ENCODE measurements around the gene ARL8B.

ARL8B gene

DNA sequence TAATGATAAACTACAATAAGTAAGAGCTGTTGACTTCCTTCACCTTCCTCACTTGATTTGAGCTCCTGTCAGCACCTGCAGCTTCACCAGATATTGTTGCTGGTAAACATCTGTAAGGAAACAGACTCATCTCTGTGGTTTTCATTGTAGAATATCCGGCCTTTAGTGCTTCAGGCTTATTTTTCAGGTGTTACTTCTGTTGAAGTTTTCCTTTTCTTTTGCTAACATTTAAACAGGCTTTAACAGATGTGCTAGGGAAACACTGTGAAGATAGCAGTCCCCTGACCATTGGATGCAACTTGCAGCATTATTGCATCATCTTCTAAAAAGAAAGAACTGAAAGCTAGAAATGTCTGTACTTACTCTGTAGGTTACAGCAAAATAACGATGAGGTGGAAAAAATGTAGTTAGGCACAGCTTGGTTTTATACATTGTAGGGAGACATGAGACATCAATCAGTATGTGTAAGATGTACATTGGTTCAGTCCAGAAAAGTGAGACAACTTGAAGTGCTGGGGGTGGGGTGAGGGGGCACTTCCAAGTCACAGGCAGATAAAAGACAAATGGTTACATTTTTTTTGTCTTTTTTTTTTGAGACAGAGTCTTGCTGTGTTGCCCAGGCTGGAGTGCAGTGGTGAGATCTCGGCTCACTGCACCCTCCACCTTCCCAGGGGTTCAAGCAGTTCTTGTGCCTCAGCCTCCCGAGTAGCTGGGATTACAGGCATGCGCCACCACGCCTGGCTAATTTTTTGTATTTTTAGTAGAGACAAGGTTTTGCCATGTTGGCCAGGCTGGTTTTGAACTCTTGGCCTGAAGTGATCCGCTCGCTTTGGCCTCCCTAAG is 75.6 kb downstream of the ARL8B start:
- Histone ChIP-seq H3K4me3 (no peak overlapping the region), H3K36me3 (ENCODE audit: insufficient read depth, low read length) (peaks cover 8% of the 10 kb centered on the region; the same call in 1 of the 2 replicates), H3K27ac (peak overlapping the region; percentile 81), H3K9ac (ENCODE audit: insufficient read length) (peak overlapping the region; percentile 46), H3K9me3 (ENCODE audit: low read depth, low read length) (no peaks in the 10 kb centered on the region)
- no peak for TF ChIP-seq EZH2 (IDR thresholded peaks at IDR 0.05)
- TF ChIP-seq POLR2AphosphoS5 (IDR thresholded peaks at IDR 0.05; ENCODE audit: borderline replicate concordance, low read depth, low read length), result no peak
- no peak for TF ChIP-seq FOXP2 (optimal IDR thresholded peaks at IDR 0.05; ENCODE audit: control extremely low read depth, extremely low read length, insufficient read depth)
- DNase-seq (ENCODE audit: low read depth, low spot score), result no peak

DNA sequence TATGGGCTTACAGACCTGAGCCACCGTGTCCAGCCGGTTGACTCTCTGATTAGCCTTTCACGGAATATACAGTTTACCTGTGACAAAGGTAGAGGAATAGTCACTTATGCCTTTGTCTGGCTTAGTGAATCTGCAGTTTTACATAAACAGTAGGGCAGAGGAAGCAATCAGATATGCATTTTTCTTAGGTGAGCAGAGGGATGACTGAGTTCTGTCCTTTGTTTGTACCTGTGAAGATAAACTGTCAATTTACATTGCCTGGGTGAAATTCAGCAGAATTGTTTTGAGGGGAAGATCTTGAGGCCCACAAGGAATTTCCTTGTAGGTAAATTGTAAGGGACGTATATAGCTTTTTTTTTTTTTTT is 76.2 kb downstream of the ARL8B start:
- Histone ChIP-seq H3K27ac (no peak overlapping the region; the same call in 1 of the 2 replicates), H3K4me3 (no peak overlapping the region), H3K36me3 (ENCODE audit: insufficient read depth, low read length) (peaks cover 14% of the 10 kb centered on the region; the same call in 1 of the 2 replicates)

DNA sequence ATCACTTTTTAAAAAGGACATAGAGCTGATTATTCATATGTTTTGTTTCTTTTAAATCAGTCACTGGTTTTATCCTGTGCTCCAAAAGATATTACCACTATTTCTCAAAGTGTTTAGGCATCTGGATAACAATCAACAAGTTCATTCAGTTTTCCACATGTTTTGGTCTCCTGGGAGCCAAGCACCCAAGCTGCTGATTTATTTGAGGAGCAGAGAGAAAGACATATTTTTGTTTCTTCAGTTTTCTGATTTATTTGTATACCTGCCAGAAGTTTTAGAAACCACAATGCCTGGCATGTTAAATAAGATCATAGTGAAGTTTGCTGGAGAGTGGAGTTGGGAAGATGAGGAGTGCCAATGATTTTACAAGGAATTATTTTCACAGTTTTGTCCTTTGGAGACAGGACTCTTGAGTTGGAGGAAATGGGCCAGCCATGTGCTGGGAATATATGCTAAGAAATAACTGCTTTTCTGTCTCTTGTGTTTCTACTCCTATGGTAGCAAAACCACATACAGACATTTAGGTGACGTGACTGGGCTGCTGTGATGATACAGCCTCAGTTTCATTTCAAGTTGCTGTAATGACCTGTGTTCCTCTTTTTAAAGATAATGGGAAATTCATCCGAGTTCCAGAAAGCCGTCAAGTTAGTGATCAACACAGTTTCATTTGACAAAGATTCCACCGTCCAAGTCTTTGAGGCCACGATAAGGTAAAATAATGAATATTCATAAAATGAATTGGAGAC is 77.1 kb downstream of the ARL8B start:
- no peak overlapping the region for H3K27ac ChIP-seq

More for the DNA sequence above, 76.2 kb downstream of the ARL8B start:
- no peak for DNase-seq (ENCODE audit: low read depth, low spot score)
- Histone ChIP-seq H3K9me3 (ENCODE audit: low read depth, low read length) (no peaks in the 10 kb centered on the region), H3K9ac (ENCODE audit: insufficient read length) (no peak overlapping the region)
- TF ChIP-seq FOXP2 (optimal IDR thresholded peaks at IDR 0.05; ENCODE audit: control extremely low read depth, extremely low read length, insufficient read depth) (no peak), EZH2 (IDR thresholded peaks at IDR 0.05) (no peak), POLR2AphosphoS5 (IDR thresholded peaks at IDR 0.05; ENCODE audit: borderline replicate concordance, low read depth, low read length) (no peak)

DNA sequence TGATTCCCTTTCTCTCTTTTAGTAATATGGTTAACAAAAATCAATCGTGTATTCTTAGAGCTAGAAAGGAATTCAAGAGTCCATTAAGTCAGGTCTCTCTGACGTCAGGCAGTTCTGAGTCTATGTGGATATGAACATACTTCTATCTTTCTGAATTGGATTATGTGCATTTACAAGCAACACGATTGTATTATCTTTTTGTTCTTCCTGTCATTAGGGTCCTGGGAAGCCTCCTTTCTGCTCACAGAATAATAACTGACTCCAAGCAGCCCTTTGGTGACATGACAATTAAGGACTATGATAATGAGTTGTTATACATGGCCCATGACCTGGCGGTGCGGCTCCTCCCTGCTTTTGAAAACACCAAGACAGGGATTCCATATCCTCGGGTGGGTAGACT is 79.4 kb downstream of the ARL8B start:
- H3K9ac ChIP-seq (ENCODE audit: insufficient read length), result no peak overlapping the region
- no peaks in the 10 kb centered on the region for H3K9me3 ChIP-seq (ENCODE audit: low read depth, low read length)
- peaks cover 14% of the 10 kb centered on the region; the same call in 1 of the 2 replicates for H3K36me3 ChIP-seq (ENCODE audit: insufficient read depth, low read length)
- DNase-seq (ENCODE audit: low read depth, low spot score), result no peak
- TF ChIP-seq FOXP2 (optimal IDR thresholded peaks at IDR 0.05; ENCODE audit: control extremely low read depth, extremely low read length, insufficient read depth) (no peak), POLR2AphosphoS5 (IDR thresholded peaks at IDR 0.05; ENCODE audit: borderline replicate concordance, low read depth, low read length) (no peak), EZH2 (IDR thresholded peaks at IDR 0.05) (no peak)
- H3K27ac ChIP-seq, result no peak overlapping the region
- H3K4me3 ChIP-seq, result no peak overlapping the region

More for the DNA sequence above, 77.1 kb downstream of the ARL8B start:
- no peak for DNase-seq (ENCODE audit: low read depth, low spot score)
- H3K9me3 ChIP-seq (ENCODE audit: low read depth, low read length), result no peaks in the 10 kb centered on the region
- H3K4me3 ChIP-seq, result no peak overlapping the region
- peaks cover 14% of the 10 kb centered on the region; the same call in 1 of the 2 replicates for H3K36me3 ChIP-seq (ENCODE audit: insufficient read depth, low read length)
- no peak overlapping the region for H3K9ac ChIP-seq (ENCODE audit: insufficient read length)
- TF ChIP-seq POLR2AphosphoS5 (IDR thresholded peaks at IDR 0.05; ENCODE audit: borderline replicate concordance, low read depth, low read length) (no peak), FOXP2 (optimal IDR thresholded peaks at IDR 0.05; ENCODE audit: control extremely low read depth, extremely low read length, insufficient read depth) (no peak), EZH2 (IDR thresholded peaks at IDR 0.05) (no peak)

DNA sequence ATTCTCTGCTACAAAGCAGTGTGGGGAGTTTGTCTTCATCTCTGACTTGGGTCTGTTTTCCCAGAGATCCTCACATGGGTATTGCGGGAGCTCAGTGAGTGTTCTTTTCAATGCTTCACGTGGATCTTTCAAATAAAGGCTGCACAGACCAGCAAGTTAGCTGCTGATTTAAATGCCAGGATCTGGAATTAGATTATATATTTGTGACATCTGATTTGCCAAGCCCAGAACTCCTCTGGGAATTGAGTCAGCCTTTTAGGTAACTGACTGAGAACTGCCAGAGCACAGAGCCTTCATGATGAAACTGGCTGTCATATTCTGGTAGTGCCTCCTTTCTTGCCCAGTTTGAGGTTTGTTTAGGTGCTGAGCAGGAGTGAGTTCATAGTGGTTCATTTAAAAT is 80.1 kb downstream of the ARL8B start:
- no peak overlapping the region for H3K9ac ChIP-seq (ENCODE audit: insufficient read length)
- no peak overlapping the region for H3K4me3 ChIP-seq
- TF ChIP-seq EZH2 (IDR thresholded peaks at IDR 0.05) (no peak), FOXP2 (optimal IDR thresholded peaks at IDR 0.05; ENCODE audit: control extremely low read depth, extremely low read length, insufficient read depth) (no peak), POLR2AphosphoS5 (IDR thresholded peaks at IDR 0.05; ENCODE audit: borderline replicate concordance, low read depth, low read length) (no peak)
- DNase-seq (ENCODE audit: low read depth, low spot score), result no peak
- no peak overlapping the region for H3K27ac ChIP-seq
- no peaks in the 10 kb centered on the region for H3K9me3 ChIP-seq (ENCODE audit: low read depth, low read length)
- peaks cover 14% of the 10 kb centered on the region; the same call in 1 of the 2 replicates for H3K36me3 ChIP-seq (ENCODE audit: insufficient read depth, low read length)

DNA sequence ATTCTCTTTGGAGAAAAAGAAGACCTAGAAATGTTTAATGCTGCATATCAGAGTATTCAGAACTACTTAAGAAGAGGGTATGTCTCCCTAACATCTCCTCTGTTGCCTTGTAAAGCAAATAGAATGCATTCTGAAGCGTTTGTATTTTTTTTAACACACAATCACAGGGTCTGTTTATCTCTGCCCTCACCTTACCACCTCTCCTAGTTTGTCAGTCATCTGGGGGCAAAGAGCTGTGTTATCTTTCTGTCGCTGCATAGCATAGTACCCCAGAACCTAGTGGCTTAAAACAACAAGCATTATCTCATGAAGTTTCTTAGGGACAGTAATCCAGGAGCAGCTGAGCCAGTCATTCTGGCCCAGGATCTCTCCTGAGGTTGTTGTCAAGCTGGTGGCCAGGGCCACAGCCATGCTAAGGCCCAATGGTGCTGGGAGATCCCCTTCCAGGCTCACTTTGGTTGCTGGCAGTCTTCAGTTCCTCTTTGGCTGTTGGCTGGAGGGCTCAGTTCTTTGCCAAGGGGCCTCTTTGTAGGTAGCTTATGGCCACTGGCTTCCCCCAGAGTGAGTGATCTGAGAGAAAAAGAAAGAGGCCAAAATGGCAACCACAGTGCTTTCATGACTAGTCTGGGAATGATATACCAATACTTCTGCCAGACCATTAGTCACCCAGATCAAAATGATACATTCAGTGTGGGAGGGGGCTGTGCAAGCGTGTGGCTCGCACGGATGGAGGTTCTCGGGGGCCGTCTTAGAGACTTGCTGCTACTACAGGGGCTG is 83.3 kb downstream of the ARL8B start:
- H3K4me3 ChIP-seq, result no peak overlapping the region
- TF ChIP-seq EZH2 (IDR thresholded peaks at IDR 0.05) (no peak), FOXP2 (optimal IDR thresholded peaks at IDR 0.05; ENCODE audit: control extremely low read depth, extremely low read length, insufficient read depth) (no peak), POLR2AphosphoS5 (IDR thresholded peaks at IDR 0.05; ENCODE audit: borderline replicate concordance, low read depth, low read length) (no peak)
- peaks cover 18% of the 10 kb centered on the region; the same call in 1 of the 2 replicates for H3K36me3 ChIP-seq (ENCODE audit: insufficient read depth, low read length)
- no peak overlapping the region for H3K9ac ChIP-seq (ENCODE audit: insufficient read length)
- no peak for DNase-seq (ENCODE audit: low read depth, low spot score)
- no peaks in the 10 kb centered on the region for H3K9me3 ChIP-seq (ENCODE audit: low read depth, low read length)
- H3K27ac ChIP-seq, result no peak overlapping the region

DNA sequence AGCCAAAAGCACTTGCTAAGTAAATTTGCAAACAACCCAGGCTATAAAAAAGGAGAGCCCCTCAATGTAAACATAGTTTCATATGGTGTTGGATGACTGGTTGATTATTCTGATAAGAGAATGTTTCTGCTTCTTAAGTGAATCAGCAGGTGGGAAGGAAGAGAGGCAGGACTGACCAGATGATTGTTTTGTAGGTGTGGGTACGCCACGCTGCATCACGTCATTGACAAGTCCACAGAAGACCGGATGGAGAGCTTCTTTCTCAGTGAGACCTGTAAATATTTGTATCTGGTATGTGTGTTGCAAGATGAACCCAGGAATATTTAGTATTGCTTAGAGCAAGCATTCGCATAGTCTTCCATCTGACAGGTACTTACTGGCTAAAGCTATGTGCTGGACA is 88.8 kb downstream of the ARL8B start:
- Histone ChIP-seq H3K4me3 (no peak overlapping the region), H3K27ac (no peak overlapping the region), H3K9ac (ENCODE audit: insufficient read length) (no peak overlapping the region), H3K36me3 (ENCODE audit: insufficient read depth, low read length) (peaks cover 21% of the 10 kb centered on the region; the same call in 1 of the 2 replicates), H3K9me3 (ENCODE audit: low read depth, low read length) (no peaks in the 10 kb centered on the region)
- no peak for TF ChIP-seq POLR2AphosphoS5 (IDR thresholded peaks at IDR 0.05; ENCODE audit: borderline replicate concordance, low read depth, low read length)
- TF ChIP-seq EZH2 (IDR thresholded peaks at IDR 0.05), result no peak
- TF ChIP-seq FOXP2 (optimal IDR thresholded peaks at IDR 0.05; ENCODE audit: control extremely low read depth, extremely low read length, insufficient read depth), result no peak
- DNase-seq (ENCODE audit: low read depth, low spot score), result no peak

Measured in SK-N-MC (cell line).